HG02885 (cell line): ENCODE data around the gene YIPF5.

ENCODE experiments used
- ATAC-seq: cut with Tn5 transposase; IDR thresholded peaks from one replicate; pipeline ENCODE4 v1.9.1; 2021; ENCODE audit warnings: mild to moderate bottlenecking; ENCODE audit not compliant: unreplicated experiment, poor library complexity

YIPF5 gene

GRCh38 chr5:144130306-144130705 is 40.2 kb downstream of the YIPF5 start:
- ATAC-seq = no peak

DNA sequence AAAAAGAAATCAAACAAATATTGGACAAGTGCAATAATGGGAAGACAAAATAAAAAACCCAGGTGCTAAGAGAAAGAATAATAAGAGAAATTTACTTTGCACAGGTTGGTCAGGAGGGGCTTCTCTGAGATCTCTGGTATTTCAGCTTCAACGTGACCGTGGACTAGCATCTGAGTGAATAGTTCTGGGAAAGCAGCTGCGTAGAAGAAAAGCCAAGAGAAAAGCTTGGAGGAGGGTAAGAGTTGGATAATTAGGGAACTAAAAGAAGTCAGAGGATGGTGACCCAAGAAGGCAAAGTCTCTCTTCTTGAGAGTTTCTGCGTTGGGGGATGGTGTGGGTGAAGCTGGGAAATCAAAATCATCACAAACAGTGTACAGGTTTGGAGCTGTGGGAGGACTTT is 41.6 kb downstream of the YIPF5 start:
- ATAC-seq = no peak

- no peak for ATAC-seq
These were observed 43.8 kb downstream of the YIPF5 start for GRCh38 chr5:144126707-144127106.

DNA sequence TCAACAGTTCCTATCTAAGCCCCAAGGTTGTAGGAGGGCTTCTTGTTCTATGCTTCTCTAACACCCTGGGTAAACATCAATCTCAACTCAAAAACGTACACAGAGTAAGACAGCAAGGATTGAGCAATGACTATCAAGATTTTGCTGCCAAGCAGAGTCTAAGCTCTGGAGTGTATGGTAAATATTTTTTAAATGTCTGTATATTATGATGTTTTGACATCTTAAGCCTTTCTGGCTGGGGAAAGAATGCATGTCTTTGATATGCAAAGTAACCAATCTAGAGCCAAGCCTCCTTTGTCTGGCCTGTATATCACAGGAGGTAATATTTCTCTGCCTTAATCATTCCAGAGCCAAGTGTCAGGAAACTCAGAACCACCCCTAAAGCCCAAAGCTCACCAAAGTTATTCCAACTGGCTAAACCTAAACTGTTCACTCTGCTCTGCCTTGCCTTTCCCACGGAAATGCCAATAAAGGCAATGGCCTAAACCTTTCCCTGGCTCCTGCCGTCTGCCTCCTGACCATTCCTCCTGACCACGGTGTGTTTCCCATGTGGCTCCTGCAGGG is 45.2 kb downstream of the YIPF5 start:
- ATAC-seq = no peak

DNA sequence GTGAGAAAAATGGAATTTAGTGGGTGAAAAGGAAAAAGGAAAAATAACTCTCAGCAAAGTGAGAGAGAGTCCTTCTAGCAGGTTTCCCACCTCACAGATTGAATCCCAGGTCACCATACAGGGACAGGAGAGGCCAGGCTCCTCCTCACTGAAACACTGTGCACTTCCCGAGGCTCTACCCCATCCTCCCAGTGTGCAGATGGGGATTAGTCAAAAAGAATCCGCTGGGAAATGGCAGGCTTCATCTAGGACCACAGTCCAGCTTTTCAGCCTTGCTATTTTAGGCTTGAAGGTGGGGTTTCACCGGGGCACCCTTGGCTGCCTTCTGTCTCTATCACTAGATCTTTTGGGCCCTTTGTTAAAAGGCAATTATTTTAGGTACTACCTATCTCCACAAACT is 47.8 kb downstream of the YIPF5 start:
- ATAC-seq = no peak

- ATAC-seq = no peak
These were observed 48.4 kb downstream of the YIPF5 start for GRCh38 chr5:144122081-144122480.

DNA sequence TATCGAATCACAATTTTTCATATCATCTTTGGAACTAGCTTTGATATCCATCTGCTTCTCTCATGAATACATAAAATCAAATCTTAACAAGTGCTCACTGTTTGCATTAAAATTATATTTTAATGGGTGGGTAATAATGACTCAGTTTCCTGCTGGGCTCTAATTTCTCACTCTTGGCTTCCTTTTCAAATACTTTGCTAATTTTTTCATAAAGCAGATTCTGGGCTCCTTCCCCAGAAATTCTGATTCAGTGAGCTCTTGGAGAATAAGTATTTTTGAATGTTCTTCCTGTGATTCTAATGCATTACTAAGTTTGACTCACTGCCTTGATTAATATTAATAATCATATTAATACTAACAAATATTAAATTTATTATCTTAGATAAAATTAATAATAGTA is 48.9 kb downstream of the YIPF5 start:
- ATAC-seq = no peak

GRCh38 chr5:144120661-144121180 is 49.7 kb downstream of the YIPF5 start:
- ATAC-seq = no peak

GRCh38 chr5:144117412-144117811 is 53.0 kb downstream of the YIPF5 start:
- ATAC-seq = no peak

- ATAC-seq = no peak
These were observed 55.9 kb downstream of the YIPF5 start for GRCh38 chr5:144114571-144114970.
